Liver (tissue), 3 donors: ENCODE data around the gene ABHD15.
"Not testable (repeated sequence)": the region's sequence is repeated elsewhere in the genome, so short reads cannot be mapped to it uniquely, and the experiment has no call there.

Source experiments
- CTCF ChIP-seq: fragments of 150-350 bp; IDR thresholded peaks from 2 replicates; pipeline ENCODE4 v1.5.1; 2017; ENCODE audit warnings: improper control_type of control experiment, low read depth, low read length; ENCODE audit not compliant: missing input control
- HNF4A ChIP-seq, 2 donors: conservative IDR thresholded peaks; 2 replicates each; pipeline ENCODE4 v1.6.1; 2016; ENCODE audit warnings: antibody characterized with exemption in 2 of 2, mild to moderate bottlenecking in 2 of 2
- MAX ChIP-seq: IDR thresholded peaks from 2 replicates; pipeline ENCODE4 v1.6.1; 2016; ENCODE audit warnings: antibody characterized with exemption
- TAF1 ChIP-seq: conservative IDR thresholded peaks from 2 replicates; pipeline ENCODE4 v1.6.1; 2016; ENCODE audit warnings: antibody characterized with exemption, mild to moderate bottlenecking
- donor health status: healthy.
- donor health status: healthy.

GRCh38 chr17:29558139-29558538 is 8.7 kb downstream of the ABHD15 start:
- not testable (repeated sequence) for TF ChIP-seq CTCF; TAF1; HNF4A (conservative IDR thresholded peaks at IDR 0.05); MAX
